H1 (cell line): ENCODE data around the gene MRPS10.

Experiments used
- SP1 ChIP-seq: IDR thresholded peaks from 2 replicates; pipeline ENCODE4 v1.6.1; 2011; ENCODE audit warnings: low read depth, low read length
- YY1 ChIP-seq: IDR thresholded peaks from 2 replicates; pipeline ENCODE4 v1.6.1; 2011; ENCODE audit warnings: low read depth, mild to moderate bottlenecking, low read length
- TF ChIP-seq, protein P1 (sequence below), 3 experiments: IDR thresholded peaks; 1 replicate in 2 of 3; 2 replicates in 1 of 3; pipeline versions ENCODE4 v1.5.1 to v1.6.1; 2011; ENCODE audit warnings: low read length in 3 of 3, mild to moderate bottlenecking in 3 of 3, inconsistent platforms in 2 of 3, low read depth in 1 of 3, moderate library complexity in 1 of 3; ENCODE audit not compliant: insufficient read depth in 1 of 3; ENCODE audit errors: control extremely low read depth in 1 of 3
- TF ChIP-seq, protein P2 (sequence below): IDR thresholded peaks from 2 replicates; pipeline ENCODE4 v1.6.1; 2012; ENCODE audit warnings: low read length, inconsistent platforms

DNA sequence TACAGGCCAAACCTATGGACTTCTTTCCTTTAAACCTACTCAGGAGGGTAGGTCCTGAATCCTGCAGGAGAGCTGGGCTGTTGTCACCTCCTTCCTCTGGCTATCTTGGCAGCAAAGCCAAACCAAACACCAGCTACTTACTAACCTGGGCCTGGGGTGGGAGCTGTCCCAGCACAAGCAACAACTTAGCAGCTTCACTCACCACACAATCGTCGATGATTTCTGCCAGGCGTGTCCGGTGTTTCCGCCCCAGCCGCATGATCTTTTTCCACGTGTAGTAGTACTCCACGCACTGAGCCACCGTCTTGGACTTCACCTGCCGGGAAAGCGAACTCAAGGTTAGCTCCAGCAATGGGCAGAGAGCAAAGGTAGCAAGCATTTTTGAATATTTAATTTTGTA, 25.4 kb upstream of the MRPS10 start:
- TF ChIP-seq, protein P1, sequence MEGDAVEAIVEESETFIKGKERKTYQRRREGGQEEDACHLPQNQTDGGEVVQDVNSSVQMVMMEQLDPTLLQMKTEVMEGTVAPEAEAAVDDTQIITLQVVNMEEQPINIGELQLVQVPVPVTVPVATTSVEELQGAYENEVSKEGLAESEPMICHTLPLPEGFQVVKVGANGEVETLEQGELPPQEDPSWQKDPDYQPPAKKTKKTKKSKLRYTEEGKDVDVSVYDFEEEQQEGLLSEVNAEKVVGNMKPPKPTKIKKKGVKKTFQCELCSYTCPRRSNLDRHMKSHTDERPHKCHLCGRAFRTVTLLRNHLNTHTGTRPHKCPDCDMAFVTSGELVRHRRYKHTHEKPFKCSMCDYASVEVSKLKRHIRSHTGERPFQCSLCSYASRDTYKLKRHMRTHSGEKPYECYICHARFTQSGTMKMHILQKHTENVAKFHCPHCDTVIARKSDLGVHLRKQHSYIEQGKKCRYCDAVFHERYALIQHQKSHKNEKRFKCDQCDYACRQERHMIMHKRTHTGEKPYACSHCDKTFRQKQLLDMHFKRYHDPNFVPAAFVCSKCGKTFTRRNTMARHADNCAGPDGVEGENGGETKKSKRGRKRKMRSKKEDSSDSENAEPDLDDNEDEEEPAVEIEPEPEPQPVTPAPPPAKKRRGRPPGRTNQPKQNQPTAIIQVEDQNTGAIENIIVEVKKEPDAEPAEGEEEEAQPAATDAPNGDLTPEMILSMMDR (IDR thresholded peaks at IDR 0.05; ENCODE audit: control extremely low read depth in 1 of 3, insufficient read depth in 1 of 3, low read depth in 1 of 3, low read length in 3 of 3): no peak
- TF ChIP-seq, protein P2, sequence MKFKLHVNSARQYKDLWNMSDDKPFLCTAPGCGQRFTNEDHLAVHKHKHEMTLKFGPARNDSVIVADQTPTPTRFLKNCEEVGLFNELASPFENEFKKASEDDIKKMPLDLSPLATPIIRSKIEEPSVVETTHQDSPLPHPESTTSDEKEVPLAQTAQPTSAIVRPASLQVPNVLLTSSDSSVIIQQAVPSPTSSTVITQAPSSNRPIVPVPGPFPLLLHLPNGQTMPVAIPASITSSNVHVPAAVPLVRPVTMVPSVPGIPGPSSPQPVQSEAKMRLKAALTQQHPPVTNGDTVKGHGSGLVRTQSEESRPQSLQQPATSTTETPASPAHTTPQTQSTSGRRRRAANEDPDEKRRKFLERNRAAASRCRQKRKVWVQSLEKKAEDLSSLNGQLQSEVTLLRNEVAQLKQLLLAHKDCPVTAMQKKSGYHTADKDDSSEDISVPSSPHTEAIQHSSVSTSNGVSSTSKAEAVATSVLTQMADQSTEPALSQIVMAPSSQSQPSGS: no peak
- TF ChIP-seq YY1: no peak
- no peak for TF ChIP-seq SP1
